Right lobe of liver (tissue), 4 donors: Measurements from ENCODE around the gene ZNF189.

Source experiments
- CTCF ChIP-seq, 4 donors: fragments of 200-600 bp in 3 of 4; fragments of 450-650 bp in 1 of 4; IDR thresholded peaks; one replicate each; pipeline versions ENCODE4 v1.5.1 to v1.8.0; 2016 to 2022; ENCODE audit warnings: antibody characterized with exemption in 4 of 4, mild to moderate bottlenecking in 2 of 4
- POLR2A ChIP-seq: fragments of 450-650 bp; IDR thresholded peaks from one replicate; pipeline ENCODE4 v1.6.1; 2017; ENCODE audit warnings: antibody characterized with exemption, mild to moderate bottlenecking
- donor health status: DM: no; HTN: no; CAD: no.
- donor health status: DM: no; HTN: no; CAD: no.
- donor health status: DM: no; HTN: yes; CAD: no.

- no peak for TF ChIP-seq CTCF (IDR thresholded peaks at IDR 0.05)
- no peak for TF ChIP-seq POLR2A
These were observed 55.3 kb downstream of the ZNF189 start for GRCh38 chr9:101453776-101454570.
